ENCODE results near the gene CUX1. TPM values are rescaled to one million over a fixed set of nuclear protein-coding genes. Genes with fewer than 3 reads are reported as not detected.
"Not testable (repeated sequence)": the region's sequence is repeated elsewhere in the genome, so short reads cannot be mapped to it uniquely, and the experiment has no call there.

The CUX1 gene
- total RNA-seq, 2 donors from 2014 or later, result 12.0 to 13.8 TPM

DNA sequence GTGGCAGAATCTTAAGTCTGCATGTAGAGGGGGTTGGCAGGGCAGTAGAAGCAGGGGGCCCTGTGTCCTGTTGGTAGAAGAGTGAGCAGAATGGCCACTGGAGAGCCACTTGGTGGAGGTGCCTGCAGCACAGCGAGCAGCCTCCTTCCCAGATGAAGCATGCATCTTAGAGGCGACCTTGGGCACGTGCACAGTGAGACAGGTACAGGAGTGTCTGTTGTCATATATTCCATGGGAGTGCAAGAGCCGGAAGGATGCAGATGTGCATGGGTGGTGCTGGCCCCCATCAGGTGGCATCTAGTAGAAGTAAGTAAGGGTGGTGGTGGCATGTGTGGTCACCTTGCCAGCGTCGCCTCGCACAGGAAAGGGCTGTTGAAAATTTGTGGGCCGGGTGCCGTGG, 53.9 kb downstream of the CUX1 start:
- H3K9me3 Mint-ChIP-seq, result no peaks in the 10 kb centered on the region
- no peaks in the 10 kb centered on the region for H3K36me3 Mint-ChIP-seq (ENCODE audit: low read depth)
- H3K27me3 Mint-ChIP-seq, result no peaks in the 10 kb centered on the region
- H3K4me3 Mint-ChIP-seq, result no peak overlapping the region
- H3K27ac Mint-ChIP-seq, result no peak overlapping the region
- no peak for ATAC-seq (replicated peaks)
- H3K4me1 Mint-ChIP-seq, result peaks cover 10% of the 10 kb centered on the region

DNA sequence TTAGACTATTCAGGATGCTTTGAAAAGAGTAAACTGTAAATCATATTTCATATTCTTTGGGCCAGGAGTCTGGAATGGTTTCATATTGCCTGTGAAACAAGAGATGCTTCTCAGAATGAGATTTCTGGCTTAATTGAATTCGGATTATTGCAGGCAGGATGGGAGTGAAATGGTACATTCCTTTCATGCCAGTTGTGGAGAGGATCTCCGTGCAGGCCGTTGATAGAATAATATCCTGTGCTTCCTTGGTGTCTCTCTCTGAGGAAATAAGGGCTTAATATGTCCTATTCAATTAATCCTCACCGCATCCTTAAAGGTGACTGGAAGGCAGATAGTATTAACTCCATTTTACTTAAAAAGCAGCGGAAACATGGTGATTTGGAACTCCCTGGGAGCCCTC, 56.6 kb downstream of the CUX1 start:
- no peaks in the 10 kb centered on the region for H3K36me3 Mint-ChIP-seq (ENCODE audit: low read depth)
- no peak for ATAC-seq (replicated peaks)
- no peak overlapping the region for H3K4me3 Mint-ChIP-seq
- peaks cover 3% of the 10 kb centered on the region for H3K4me1 Mint-ChIP-seq
- H3K9me3 Mint-ChIP-seq, result no peaks in the 10 kb centered on the region
- no peak overlapping the region for H3K27ac Mint-ChIP-seq
- no peaks in the 10 kb centered on the region for H3K27me3 Mint-ChIP-seq

DNA sequence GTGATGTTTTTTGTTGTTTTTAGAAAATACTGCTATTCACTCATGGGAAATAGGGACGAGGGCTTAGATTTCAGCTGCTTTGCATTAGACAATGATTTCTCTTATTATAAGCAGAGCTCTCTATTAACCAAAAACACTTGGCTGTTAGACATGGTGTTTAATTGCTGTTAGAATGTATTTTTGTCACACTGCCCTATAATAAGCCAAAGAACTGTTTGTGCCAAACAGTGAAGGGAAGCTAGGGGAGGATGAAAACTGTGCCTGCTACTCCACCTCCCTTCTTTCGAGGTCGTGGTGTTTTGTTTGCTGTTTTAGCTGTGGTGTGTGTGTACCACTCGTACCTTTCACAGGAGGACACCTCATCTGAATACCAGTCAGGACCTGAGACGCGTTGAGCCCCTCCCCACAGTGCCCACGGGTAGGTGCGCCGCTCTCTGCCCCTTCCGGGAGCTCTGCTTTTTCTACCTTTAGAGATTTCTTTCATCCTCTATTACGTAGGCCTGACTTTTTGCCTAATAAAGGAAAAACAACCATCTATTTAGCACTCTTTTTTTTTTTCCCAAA, 57.9 kb downstream of the CUX1 start:
- Mint-ChIP-seq H3K4me3 (no peak overlapping the region), H3K27me3 (no peaks in the 10 kb centered on the region), H3K9me3 (no peaks in the 10 kb centered on the region), H3K36me3 (ENCODE audit: low read depth) (no peaks in the 10 kb centered on the region), H3K27ac (no peak overlapping the region), H3K4me1 (no peaks in the 10 kb centered on the region)
- ATAC-seq (replicated peaks), result no peak

- Mint-ChIP-seq H3K9me3 (no peaks in the 10 kb centered on the region), H3K4me3 (no peak overlapping the region), H3K4me1 (no peaks in the 10 kb centered on the region), H3K36me3 (ENCODE audit: low read depth) (no peaks in the 10 kb centered on the region), H3K27ac (no peak overlapping the region), H3K27me3 (no peaks in the 10 kb centered on the region)
- ATAC-seq (replicated peaks), result no peak
Observed at GRCh38 chr7:101877882-101878591, 60.6 kb downstream of the CUX1 start.

DNA sequence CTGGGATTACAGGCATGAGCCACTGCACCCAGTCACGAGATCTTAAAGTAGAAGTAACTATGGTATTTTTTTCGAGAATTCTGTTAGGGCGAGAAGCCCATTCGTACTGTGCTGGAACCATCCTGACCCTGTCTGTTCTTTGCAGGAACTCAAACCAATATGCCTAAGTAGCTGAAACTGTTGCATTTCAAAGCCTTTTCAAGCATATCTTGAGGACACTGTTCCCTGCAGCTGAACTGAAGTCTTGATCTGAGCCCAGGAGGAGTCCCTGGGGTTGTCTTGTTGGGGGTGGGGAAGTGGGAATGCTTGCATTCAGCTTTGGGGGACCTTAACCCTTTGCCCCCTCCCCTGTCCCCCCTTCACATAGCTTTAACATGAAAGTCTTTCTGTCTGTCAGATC, 61.5 kb downstream of the CUX1 start:
- H3K9me3 Mint-ChIP-seq, result no peaks in the 10 kb centered on the region
- no peak for ATAC-seq (replicated peaks)
- H3K27me3 Mint-ChIP-seq, result no peaks in the 10 kb centered on the region
- H3K27ac Mint-ChIP-seq, result no peak overlapping the region
- H3K4me1 Mint-ChIP-seq, result no peaks in the 10 kb centered on the region
- H3K36me3 Mint-ChIP-seq (ENCODE audit: low read depth), result no peaks in the 10 kb centered on the region
- no peak overlapping the region for H3K4me3 Mint-ChIP-seq

GRCh38 chr7:101879565-101879964, 62.1 kb downstream of the CUX1 start:
- no peaks in the 10 kb centered on the region for H3K9me3 Mint-ChIP-seq
- no peaks in the 10 kb centered on the region for H3K36me3 Mint-ChIP-seq (ENCODE audit: low read depth)
- no peak for ATAC-seq (replicated peaks)
- H3K4me1 Mint-ChIP-seq, result peaks cover 6% of the 10 kb centered on the region
- no peak overlapping the region for H3K27ac Mint-ChIP-seq
- no peaks in the 10 kb centered on the region for H3K27me3 Mint-ChIP-seq
- H3K4me3 Mint-ChIP-seq, result no peak overlapping the region

DNA sequence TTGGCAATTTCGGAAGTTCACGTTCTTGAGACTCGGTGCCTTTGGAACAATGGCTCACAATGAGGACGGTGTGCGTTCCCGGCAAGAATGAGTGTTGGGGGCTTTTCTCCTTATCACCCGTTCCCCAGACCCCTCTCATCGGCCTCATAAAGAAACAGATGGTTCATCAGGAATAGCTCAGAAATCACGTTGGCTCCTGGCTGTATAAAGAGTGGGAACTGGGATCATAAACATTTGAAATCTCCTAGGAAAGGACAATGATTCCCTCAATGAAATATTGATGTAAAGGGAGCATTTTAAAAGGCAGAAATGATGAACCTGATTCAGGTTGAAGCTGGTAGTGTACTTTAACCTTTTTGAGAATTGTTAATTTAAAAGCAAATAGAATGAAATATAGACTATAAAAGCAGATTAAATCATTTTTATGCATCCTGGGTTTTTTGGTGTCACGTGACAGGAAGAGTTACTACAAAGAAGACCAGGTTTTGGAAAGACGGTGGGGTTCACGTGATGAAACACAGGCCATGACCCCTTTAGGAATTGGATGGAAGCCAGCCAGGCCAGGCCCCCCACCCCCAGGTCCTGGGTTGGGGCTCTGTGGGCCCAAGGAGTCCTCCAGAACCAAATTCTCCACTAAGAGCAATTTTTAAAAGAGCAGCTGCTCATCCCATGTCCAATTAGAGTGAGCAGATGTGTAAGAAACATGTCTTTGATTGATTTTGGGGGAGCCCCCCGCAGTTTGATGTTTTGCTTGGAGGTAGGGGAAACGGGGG, 63.0 kb downstream of the CUX1 start:
- Mint-ChIP-seq H3K27me3 (no peaks in the 10 kb centered on the region), H3K9me3 (no peaks in the 10 kb centered on the region), H3K27ac (peak overlapping the region; percentile 62), H3K4me3 (no peak overlapping the region), H3K36me3 (ENCODE audit: low read depth) (no peaks in the 10 kb centered on the region), H3K4me1 (peaks cover 12% of the 10 kb centered on the region)
- no peak for ATAC-seq (replicated peaks)

DNA sequence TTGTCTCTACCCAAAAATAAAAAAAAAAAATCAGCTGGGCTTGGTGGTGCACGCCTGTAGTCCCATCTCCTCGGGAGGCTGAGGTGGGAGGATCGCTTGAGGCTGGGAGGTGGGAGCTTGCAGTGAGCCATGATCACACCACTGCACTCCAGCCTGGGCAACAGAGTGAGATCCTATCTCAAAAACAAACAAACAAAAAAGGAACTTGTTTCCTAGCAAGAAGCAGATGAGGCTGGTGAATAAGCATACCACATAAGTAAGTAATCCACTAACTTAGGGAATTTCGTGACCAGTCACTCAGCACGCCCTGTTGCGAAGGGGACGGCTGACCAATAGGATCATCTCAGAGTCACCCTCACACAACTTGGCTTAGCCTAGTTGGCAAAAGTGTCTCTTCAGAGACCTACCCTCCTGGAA, 64.6 kb downstream of the CUX1 start:
- Mint-ChIP-seq H3K9me3 (no peaks in the 10 kb centered on the region), H3K27me3 (no peaks in the 10 kb centered on the region), H3K36me3 (ENCODE audit: low read depth) (no peaks in the 10 kb centered on the region), H3K4me1 (peaks cover 12% of the 10 kb centered on the region), H3K27ac (no peak overlapping the region), H3K4me3 (no peak overlapping the region)
- ATAC-seq (replicated peaks), result no peak

DNA sequence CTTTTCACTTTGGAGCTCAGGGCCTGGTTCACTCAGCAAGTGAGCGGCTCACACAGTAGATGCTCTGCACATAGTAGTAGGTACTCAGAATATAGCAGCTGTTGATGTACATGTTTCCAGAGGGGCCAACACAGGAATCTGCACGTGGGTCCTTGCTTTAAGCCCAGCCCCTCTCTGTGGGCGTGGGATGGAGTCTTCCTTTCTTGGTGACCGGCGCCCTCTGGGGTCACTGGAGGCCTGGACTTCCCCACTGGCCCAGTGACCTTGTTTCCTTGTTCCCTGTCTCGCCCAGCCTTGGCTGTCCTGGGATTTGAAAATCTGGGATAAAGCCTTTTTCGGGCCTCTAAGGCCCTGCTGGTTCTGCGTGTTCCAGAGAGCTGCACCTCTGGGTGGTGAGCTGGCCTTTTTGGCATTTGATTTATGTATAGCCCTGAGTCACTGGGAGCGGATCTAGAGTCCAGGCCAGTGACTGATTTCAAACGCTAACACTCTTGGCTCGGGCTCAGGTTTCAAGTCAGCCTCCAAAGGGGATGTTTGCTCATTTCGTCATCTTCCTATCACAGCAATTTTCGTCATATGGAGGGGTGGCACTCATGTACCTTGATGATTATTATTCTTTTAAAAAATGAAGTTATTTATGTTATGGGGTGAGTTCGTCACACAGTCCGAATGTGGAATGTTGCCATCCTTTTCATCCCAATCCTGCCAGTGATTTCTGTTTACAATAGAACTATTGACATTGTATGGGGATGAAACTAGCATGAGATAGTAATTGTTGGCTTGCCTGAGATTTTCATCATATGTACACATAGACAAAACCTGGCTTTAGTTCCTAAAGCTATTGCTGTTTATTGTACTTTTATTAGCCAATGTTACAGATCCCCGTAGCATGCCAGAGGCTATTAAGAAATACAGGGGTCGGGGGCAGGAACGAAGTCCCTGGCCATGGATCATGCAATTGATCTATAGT, 65.5 kb downstream of the CUX1 start:
- Mint-ChIP-seq H3K27me3 (no peaks in the 10 kb centered on the region), H3K4me1 (peaks cover 12% of the 10 kb centered on the region), H3K4me3 (no peak overlapping the region), H3K27ac (no peak overlapping the region), H3K9me3 (no peaks in the 10 kb centered on the region), H3K36me3 (ENCODE audit: low read depth) (no peaks in the 10 kb centered on the region)
- no peak for ATAC-seq (replicated peaks)

DNA sequence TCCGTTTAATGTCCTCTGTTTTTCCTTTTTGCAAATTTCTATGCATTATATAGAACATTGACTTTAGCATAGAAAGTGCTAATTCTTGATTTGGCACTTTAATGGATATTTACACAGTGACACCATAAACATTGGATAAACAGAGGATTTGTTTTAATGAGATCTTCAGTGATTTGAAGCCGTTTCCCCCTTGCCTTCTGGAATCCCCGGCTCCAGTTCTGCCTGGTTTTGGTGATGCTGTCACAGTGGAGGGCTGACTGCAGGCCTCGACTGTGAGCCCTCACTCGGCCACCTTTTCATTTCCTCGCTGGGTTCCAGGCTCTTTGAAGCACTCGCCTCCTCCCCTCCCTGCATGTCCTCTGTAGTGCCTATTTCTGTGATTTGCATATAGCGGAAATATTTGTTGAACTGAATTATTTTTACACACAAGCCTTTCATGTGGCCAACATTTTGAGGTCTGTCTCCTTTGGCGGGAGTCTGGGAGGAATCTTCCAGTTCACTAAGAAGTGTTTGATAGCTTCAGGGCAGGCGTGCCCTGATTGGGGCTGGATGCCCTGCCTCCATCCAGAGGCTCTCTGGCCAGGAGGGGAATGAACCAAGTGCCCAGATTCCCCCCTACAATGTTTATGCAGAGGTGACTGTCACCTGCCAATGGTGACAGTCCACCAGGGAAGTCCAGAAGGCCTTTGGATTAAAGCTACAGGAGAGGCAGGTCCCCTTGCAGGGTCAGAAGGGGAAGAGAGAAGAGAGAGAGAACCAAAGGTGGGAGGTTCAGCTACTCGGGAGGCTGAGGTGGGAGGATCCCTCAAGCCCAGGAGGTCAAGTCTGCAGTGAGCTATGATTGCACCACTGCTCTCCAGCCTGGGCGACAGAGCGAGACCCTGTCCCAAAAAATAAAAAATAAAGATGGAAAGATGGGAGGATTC, 67.5 kb downstream of the CUX1 start:
- Mint-ChIP-seq H3K4me1 (peaks cover 12% of the 10 kb centered on the region), H3K36me3 (ENCODE audit: low read depth) (no peaks in the 10 kb centered on the region), H3K27me3 (no peaks in the 10 kb centered on the region), H3K9me3 (no peaks in the 10 kb centered on the region), H3K27ac (peak overlapping the region; percentile 72), H3K4me3 (peak overlapping the region; percentile 35)
- ATAC-seq (replicated peaks), result peak; percentile 38

GRCh38 chr7:101885597-101885955, 68.2 kb downstream of the CUX1 start:
- ATAC-seq (replicated peaks), result no peak
- Mint-ChIP-seq H3K4me1 (peaks cover 12% of the 10 kb centered on the region), H3K27ac (no peak overlapping the region), H3K9me3 (no peaks in the 10 kb centered on the region), H3K4me3 (no peak overlapping the region), H3K36me3 (ENCODE audit: low read depth) (no peaks in the 10 kb centered on the region), H3K27me3 (no peaks in the 10 kb centered on the region)

DNA sequence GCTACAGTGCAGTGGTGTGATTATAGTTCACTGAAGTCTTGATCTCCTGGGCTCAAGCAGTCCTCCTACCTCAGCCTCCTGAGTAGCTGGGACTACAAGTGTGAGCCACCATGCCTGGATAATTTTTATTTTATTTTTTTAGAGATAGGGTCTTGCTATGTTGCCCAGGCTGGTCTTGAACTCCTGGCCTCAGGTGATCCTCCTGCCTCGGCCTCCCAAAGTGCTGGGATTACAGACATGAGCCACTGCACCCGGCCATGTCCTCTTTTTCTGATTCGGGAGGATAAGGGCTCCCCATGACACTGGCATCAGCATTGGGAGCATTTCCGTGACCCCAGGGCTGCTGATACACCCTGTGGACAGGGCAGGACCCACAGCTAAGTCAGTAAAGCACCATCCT, 69.9 kb downstream of the CUX1 start:
- not testable (repeated sequence) for H3K4me3 Mint-ChIP-seq; ATAC-seq (replicated peaks); H3K36me3 Mint-ChIP-seq (ENCODE audit: low read depth)

GRCh38 chr7:101888564-101888963, 71.1 kb downstream of the CUX1 start:
- H3K4me3 Mint-ChIP-seq; H3K27ac Mint-ChIP-seq; H3K27me3 Mint-ChIP-seq; H3K36me3 Mint-ChIP-seq (ENCODE audit: low read depth); H3K9me3 Mint-ChIP-seq; ATAC-seq (replicated peaks): not testable (repeated sequence)
- H3K4me1 Mint-ChIP-seq, result peaks cover 12% of the 10 kb centered on the region

More for the DNA sequence above, 69.9 kb downstream of the CUX1 start:
- H3K9me3 Mint-ChIP-seq, H3K27ac Mint-ChIP-seq, H3K27me3 Mint-ChIP-seq: not testable (repeated sequence)
- H3K4me1 Mint-ChIP-seq, result peaks cover 12% of the 10 kb centered on the region

All from activated T-helper 17 cell treated with anti-CD3 and anti-CD28 coated beads, Interleukin-2, amount 50 U/mL, for 72 hours (primary cell).